Measurements from ENCODE around the gene PIRT.

The PIRT gene

DNA sequence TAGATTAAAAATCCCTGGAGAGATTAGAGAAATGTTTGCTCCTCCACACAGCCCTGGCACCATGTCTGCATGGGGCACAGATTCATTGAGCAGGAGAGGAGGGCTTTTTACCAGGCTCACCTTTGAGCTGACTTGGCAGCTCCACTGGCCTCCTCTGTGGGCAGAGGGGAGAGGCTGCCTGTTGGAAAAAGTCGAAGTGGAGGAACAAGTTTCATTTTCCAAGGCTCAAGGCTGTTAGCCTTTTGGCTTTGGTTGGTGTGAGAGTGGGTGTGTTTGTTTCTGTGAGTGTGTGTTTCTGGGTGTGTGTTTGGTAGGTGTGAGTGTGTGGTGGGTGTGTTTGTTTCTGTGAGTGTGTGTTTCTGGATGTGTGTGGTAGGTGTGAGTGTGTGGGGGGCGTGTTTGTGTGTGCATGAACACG, 39.5 kb downstream of the PIRT start:
- H3K36me3 ChIP-seq (ENCODE audit: control insufficient read depth, insufficient read depth, low read length): no peaks in the 10 kb centered on the region
- peaks cover 67% of the 10 kb centered on the region for H3K4me1 ChIP-seq (ENCODE audit: control insufficient read depth, insufficient read depth, low read length)
- peak overlapping the region; percentile 63 for H3K9ac ChIP-seq (ENCODE audit: low read length)
- H3K4me3 ChIP-seq (ENCODE audit: low read length): no peak overlapping the region
- no peaks in the 10 kb centered on the region for H3K27me3 ChIP-seq (ENCODE audit: control insufficient read depth, insufficient read depth, low read length)
- H3K9me3 ChIP-seq (ENCODE audit: control insufficient read depth, low read length): no peaks in the 10 kb centered on the region

DNA sequence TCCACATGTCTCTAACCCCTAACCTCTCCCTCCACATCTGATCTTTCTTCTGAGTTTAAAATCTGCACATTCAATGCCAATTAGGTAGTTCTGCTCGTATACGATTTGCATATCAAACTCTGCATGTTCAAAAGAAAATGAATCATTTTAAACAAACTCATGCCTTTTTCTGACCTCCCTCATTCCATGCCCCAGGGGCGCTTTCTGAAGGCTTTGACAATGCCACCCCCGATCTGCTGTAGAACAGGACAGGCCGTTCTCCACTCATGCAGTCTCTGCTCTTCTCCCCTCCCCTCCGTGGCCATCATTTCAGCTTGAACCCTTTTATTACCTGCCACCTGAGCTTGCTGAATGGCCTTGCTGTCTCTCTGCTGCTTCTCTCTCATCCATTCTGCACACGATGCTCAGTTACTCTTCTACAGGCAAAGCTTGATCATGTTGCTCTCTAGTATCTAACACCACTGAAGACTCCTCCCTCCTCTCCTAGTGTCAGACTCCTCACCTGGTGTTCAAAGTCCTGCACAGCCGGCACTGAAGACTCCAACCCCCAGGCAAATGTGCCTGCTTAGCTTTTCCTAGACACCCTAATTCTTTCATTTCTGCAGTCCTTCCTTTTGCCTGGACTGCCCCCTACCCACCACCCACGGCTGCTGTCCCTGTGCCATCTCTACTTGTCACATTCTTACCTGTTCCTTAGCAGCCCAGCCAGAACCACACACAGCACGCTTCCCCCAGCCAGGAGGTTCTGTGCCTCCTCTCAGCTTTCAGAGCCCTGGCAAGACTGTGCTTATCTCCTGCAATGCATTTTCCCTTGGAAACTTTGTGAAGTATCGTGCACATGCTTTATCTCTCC, 40.2 kb downstream of the PIRT start:
- Histone ChIP-seq H3K4me3 (ENCODE audit: low read length) (no peak overlapping the region), H3K36me3 (ENCODE audit: control insufficient read depth, insufficient read depth, low read length) (no peaks in the 10 kb centered on the region), H3K9ac (ENCODE audit: low read length) (peak overlapping the region; percentile 63), H3K9me3 (ENCODE audit: control insufficient read depth, low read length) (no peaks in the 10 kb centered on the region), H3K4me1 (ENCODE audit: control insufficient read depth, insufficient read depth, low read length) (peaks cover 71% of the 10 kb centered on the region), H3K27me3 (ENCODE audit: control insufficient read depth, insufficient read depth, low read length) (no peaks in the 10 kb centered on the region)

DNA sequence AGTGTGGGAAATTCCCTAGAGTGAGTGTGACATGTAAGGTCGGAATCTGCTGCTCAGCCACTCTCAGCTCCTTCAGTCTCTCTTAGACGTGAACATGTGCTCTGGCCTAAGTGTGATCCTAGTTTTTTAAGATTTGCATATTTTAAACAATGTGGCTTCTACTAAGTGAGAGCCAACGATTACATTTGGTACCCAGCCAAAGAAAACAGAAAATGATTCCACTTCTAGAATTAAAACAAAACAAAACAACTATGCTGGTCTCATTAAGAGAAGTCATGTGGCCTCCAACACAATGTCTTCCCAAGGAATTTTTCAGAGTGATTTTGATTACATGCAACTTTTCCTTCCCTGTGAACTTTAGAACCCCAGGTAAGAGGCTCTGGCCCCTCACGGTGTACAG, 44.1 kb downstream of the PIRT start:
- Histone ChIP-seq H3K27me3 (ENCODE audit: control insufficient read depth, insufficient read depth, low read length) (no peaks in the 10 kb centered on the region), H3K36me3 (ENCODE audit: control insufficient read depth, insufficient read depth, low read length) (no peaks in the 10 kb centered on the region), H3K4me1 (ENCODE audit: control insufficient read depth, insufficient read depth, low read length) (peaks cover 89% of the 10 kb centered on the region), H3K9ac (ENCODE audit: low read length) (no peak overlapping the region), H3K4me3 (ENCODE audit: low read length) (no peak overlapping the region), H3K9me3 (ENCODE audit: control insufficient read depth, low read length) (no peaks in the 10 kb centered on the region)

DNA sequence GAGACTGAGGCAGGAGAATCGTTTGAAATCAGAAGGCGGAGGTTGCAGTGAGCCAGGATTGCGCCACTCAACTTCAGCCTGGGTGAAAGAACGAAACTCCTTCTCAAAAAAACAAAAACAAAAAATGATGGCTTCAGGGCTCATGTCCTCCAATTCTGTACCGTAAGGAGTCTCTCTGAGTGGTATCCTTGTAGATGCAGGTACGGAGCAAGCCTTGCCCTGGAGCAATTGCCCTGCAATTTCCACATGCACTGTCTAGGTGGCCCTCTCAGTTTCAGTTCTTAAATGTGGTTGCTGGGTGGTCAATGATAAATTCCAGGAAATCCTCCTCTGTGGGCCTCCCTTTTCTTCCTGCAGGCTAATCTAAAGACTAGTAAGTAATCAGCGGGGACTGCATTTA, 44.6 kb downstream of the PIRT start:
- no peaks in the 10 kb centered on the region for H3K36me3 ChIP-seq (ENCODE audit: control insufficient read depth, insufficient read depth, low read length)
- H3K4me1 ChIP-seq (ENCODE audit: control insufficient read depth, insufficient read depth, low read length): peaks cover 86% of the 10 kb centered on the region
- no peaks in the 10 kb centered on the region for H3K27me3 ChIP-seq (ENCODE audit: control insufficient read depth, insufficient read depth, low read length)
- no peak overlapping the region for H3K4me3 ChIP-seq (ENCODE audit: low read length)
- H3K9ac ChIP-seq (ENCODE audit: low read length): no peak overlapping the region
- H3K9me3 ChIP-seq (ENCODE audit: control insufficient read depth, low read length): no peaks in the 10 kb centered on the region

- H3K4me3 ChIP-seq (ENCODE audit: low read length): no peak overlapping the region
- H3K9ac ChIP-seq (ENCODE audit: low read length): peak overlapping the region; percentile 53
- H3K9me3 ChIP-seq (ENCODE audit: control insufficient read depth, low read length): no peaks in the 10 kb centered on the region
- no peaks in the 10 kb centered on the region for H3K27me3 ChIP-seq (ENCODE audit: control insufficient read depth, insufficient read depth, low read length)
- H3K36me3 ChIP-seq (ENCODE audit: control insufficient read depth, insufficient read depth, low read length): no peaks in the 10 kb centered on the region
- H3K4me1 ChIP-seq (ENCODE audit: control insufficient read depth, insufficient read depth, low read length): peaks cover 89% of the 10 kb centered on the region
Measured at GRCh38 chr17:10792151-10792550, 45.7 kb downstream of the PIRT start.

DNA sequence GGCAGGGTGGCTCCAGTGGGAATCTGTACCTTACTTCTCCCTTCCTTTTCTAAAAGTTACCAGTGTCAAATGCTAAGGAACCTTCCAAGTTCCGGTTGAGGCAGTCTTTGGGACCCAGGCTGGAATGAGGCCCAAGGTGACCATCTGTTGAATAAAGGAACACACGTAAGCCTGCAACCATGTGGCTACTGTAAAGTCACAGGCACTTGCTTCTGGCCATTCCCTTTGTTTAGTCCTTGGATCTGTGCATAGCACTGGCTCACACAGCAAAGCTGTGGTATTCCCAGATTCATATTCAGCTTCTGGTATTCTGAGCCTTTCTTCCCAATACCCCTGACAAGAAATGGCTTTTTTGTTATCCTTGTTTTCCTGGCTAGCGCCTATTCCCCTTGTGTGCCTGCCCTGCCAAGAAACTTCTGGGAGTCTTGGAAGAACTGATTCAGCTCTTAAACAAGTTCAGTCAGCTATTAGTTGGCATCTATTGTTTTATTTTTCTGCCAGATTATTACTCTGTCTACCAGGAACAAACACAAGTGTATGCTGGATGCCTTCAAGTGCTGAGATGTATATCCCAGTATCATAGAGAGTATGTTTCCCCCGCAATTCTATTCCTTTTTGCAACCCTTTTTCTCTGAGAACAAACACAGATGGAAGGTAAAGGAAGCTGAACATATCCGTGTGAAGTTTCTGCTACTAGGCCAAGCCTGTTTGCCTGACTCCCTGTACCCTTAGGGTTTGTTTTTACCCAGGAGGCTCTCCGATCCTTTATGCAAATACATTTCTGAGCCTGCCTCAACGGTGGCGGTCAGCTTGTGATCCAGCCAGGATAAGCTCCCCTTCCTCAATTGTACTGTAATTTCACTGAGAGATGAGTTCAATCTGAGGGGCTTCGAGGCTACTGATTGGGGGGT, 47.1 kb downstream of the PIRT start:
- H3K4me3 ChIP-seq (ENCODE audit: low read length): no peak overlapping the region
- no peaks in the 10 kb centered on the region for H3K27me3 ChIP-seq (ENCODE audit: control insufficient read depth, insufficient read depth, low read length)
- H3K36me3 ChIP-seq (ENCODE audit: control insufficient read depth, insufficient read depth, low read length): no peaks in the 10 kb centered on the region
- peaks cover 87% of the 10 kb centered on the region for H3K4me1 ChIP-seq (ENCODE audit: control insufficient read depth, insufficient read depth, low read length)
- no peaks in the 10 kb centered on the region for H3K9me3 ChIP-seq (ENCODE audit: control insufficient read depth, low read length)
- H3K9ac ChIP-seq (ENCODE audit: low read length): peak overlapping the region; percentile 51

DNA sequence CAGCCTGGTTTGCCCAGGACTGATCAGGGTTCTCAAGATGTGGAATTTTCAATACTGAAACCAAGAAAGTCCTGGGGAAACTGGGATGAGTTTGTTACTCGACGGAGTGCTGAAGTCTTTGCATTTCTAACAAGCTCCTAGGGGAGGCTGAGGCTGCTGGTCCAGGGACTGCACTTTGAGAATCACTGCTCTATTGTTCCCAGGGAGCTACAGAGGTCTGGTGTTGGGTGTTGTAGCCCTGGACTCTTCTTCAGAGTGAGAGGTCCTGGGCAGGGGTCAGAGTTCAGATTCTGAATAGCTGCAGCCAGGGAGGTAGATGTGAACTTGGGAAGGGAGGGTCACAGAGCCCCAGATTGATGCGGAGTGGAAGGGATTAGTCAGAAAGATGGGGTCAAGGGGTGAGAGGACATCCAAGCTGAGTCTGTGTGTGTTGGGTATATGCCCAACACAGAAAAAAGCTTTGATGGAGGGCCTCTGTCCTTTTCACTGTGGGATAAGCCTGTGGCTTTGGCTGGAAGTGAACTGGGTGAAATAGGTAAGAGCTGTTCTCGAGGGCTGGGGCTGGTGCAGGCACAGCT, 48.1 kb downstream of the PIRT start:
- Histone ChIP-seq H3K4me3 (ENCODE audit: low read length) (no peak overlapping the region), H3K4me1 (ENCODE audit: control insufficient read depth, insufficient read depth, low read length) (peaks cover 82% of the 10 kb centered on the region), H3K36me3 (ENCODE audit: control insufficient read depth, insufficient read depth, low read length) (no peaks in the 10 kb centered on the region), H3K27me3 (ENCODE audit: control insufficient read depth, insufficient read depth, low read length) (no peaks in the 10 kb centered on the region), H3K9me3 (ENCODE audit: control insufficient read depth, low read length) (no peaks in the 10 kb centered on the region), H3K9ac (ENCODE audit: low read length) (no peak overlapping the region)

- Histone ChIP-seq H3K9ac (ENCODE audit: low read length) (peak overlapping the region; percentile 20), H3K27me3 (ENCODE audit: control insufficient read depth, insufficient read depth, low read length) (no peaks in the 10 kb centered on the region), H3K4me1 (ENCODE audit: control insufficient read depth, insufficient read depth, low read length) (peaks cover 66% of the 10 kb centered on the region), H3K36me3 (ENCODE audit: control insufficient read depth, insufficient read depth, low read length) (no peaks in the 10 kb centered on the region), H3K4me3 (ENCODE audit: low read length) (no peak overlapping the region), H3K9me3 (ENCODE audit: control insufficient read depth, low read length) (no peaks in the 10 kb centered on the region)
Measured at GRCh38 chr17:10787306-10788045, 50.4 kb downstream of the PIRT start.

- no peaks in the 10 kb centered on the region for H3K36me3 ChIP-seq (ENCODE audit: control insufficient read depth, insufficient read depth, low read length)
- no peak overlapping the region for H3K4me3 ChIP-seq (ENCODE audit: low read length)
- no peaks in the 10 kb centered on the region for H3K9me3 ChIP-seq (ENCODE audit: control insufficient read depth, low read length)
- peaks cover 45% of the 10 kb centered on the region for H3K4me1 ChIP-seq (ENCODE audit: control insufficient read depth, insufficient read depth, low read length)
- H3K27me3 ChIP-seq (ENCODE audit: control insufficient read depth, insufficient read depth, low read length): no peaks in the 10 kb centered on the region
- no peak overlapping the region for H3K9ac ChIP-seq (ENCODE audit: low read length)
Measured at GRCh38 chr17:10785295-10785694, 52.6 kb downstream of the PIRT start.

GRCh38 chr17:10779609-10780008, 58.3 kb downstream of the PIRT start:
- no peak overlapping the region for H3K4me3 ChIP-seq (ENCODE audit: low read length)
- no peaks in the 10 kb centered on the region for H3K9me3 ChIP-seq (ENCODE audit: control insufficient read depth, low read length)
- H3K9ac ChIP-seq (ENCODE audit: low read length): no peak overlapping the region
- no peaks in the 10 kb centered on the region for H3K27me3 ChIP-seq (ENCODE audit: control insufficient read depth, insufficient read depth, low read length)
- H3K4me1 ChIP-seq (ENCODE audit: control insufficient read depth, insufficient read depth, low read length): peaks cover 33% of the 10 kb centered on the region
- no peaks in the 10 kb centered on the region for H3K36me3 ChIP-seq (ENCODE audit: control insufficient read depth, insufficient read depth, low read length)

DNA sequence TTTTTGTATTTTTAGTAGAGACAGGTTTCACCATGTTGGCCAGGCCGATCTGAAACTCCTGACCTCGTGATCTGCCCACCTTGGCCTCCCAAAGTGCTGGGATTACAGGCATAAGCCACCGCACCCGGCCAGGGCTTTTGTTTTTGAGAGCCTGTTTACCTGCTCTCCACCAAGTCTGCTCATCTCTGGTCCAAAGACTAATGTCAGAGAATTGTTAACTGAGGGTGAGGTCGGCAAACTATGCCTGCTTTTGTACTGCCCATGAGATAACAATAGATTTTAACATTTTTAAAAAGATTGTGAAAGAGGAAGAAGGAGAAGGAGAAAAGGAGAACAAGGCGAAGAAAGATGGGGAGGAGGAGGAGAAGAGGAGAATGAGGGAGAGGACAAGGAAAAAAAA, 60.0 kb downstream of the PIRT start:
- no peaks in the 10 kb centered on the region for H3K9me3 ChIP-seq (ENCODE audit: control insufficient read depth, low read length)
- no peaks in the 10 kb centered on the region for H3K36me3 ChIP-seq (ENCODE audit: control insufficient read depth, insufficient read depth, low read length)
- peaks cover 44% of the 10 kb centered on the region for H3K4me1 ChIP-seq (ENCODE audit: control insufficient read depth, insufficient read depth, low read length)
- H3K4me3 ChIP-seq (ENCODE audit: low read length): no peak overlapping the region
- H3K27me3 ChIP-seq (ENCODE audit: control insufficient read depth, insufficient read depth, low read length): no peaks in the 10 kb centered on the region
- peak overlapping the region; percentile 45 for H3K9ac ChIP-seq (ENCODE audit: low read length)
